Glutamatergic neuron (in vitro differentiated cells): ENCODE results near the gene SYNDIG1. TPM values are rescaled to one million over a fixed set of nuclear protein-coding genes. Genes with fewer than 3 reads are reported as not detected.

ENCODE experiments used
- DNase-seq: peaks from one replicate; pipeline ENCODE4 v3.0.0; 2022
- H3K27ac Mint-ChIP-seq: one replicate; pipeline ENCODE4 v1.8.0; 2020; ENCODE audit warnings: mild to moderate bottlenecking, mixed read lengths, inconsistent platforms; ENCODE audit not compliant: unreplicated experiment
- H3K27me3 Mint-ChIP-seq: one replicate; pipeline ENCODE4 v1.8.0; 2020; ENCODE audit warnings: mild to moderate bottlenecking, moderate library complexity, mixed read lengths, inconsistent platforms; ENCODE audit not compliant: unreplicated experiment
- H3K36me3 Mint-ChIP-seq: one replicate; pipeline ENCODE4 v1.8.0; 2020; ENCODE audit warnings: mild to moderate bottlenecking, mixed read lengths, inconsistent platforms; ENCODE audit not compliant: unreplicated experiment
- H3K4me1 Mint-ChIP-seq: one replicate; pipeline ENCODE4 v1.8.0; 2020; ENCODE audit warnings: mild to moderate bottlenecking, low read depth, mixed read lengths, inconsistent platforms; ENCODE audit not compliant: unreplicated experiment
- H3K4me3 Mint-ChIP-seq: one replicate; pipeline ENCODE4 v1.8.0; 2020; ENCODE audit warnings: mild to moderate bottlenecking, mixed read lengths, inconsistent platforms; ENCODE audit not compliant: unreplicated experiment
- H3K9me3 Mint-ChIP-seq: one replicate; pipeline ENCODE4 v1.8.0; 2020; ENCODE audit warnings: mild to moderate bottlenecking, moderate library complexity, mixed read lengths, inconsistent platforms; ENCODE audit not compliant: unreplicated experiment
- CTCF ChIP-seq: fragments of 200-600 bp; sonication (generic); IDR thresholded peaks from one replicate; pipeline ENCODE4 v1.5.0; 2021; ENCODE audit not compliant: partially characterized antibody, unreplicated experiment
- total RNA-seq: library from RNA; stranded (reverse); fragmentation: NEBNext Ultra II Directional; extraction: Animal tissue kit (Norgen Biotek cat#: 25700); gene quantifications from one replicate; pipeline ENCODE4 v1.2.1, GENCODE V29; 2021; ENCODE audit not compliant: unreplicated experiment

SYNDIG1 gene
- total RNA-seq, 1 donor from 2014 or later: 10.4 TPM

DNA sequence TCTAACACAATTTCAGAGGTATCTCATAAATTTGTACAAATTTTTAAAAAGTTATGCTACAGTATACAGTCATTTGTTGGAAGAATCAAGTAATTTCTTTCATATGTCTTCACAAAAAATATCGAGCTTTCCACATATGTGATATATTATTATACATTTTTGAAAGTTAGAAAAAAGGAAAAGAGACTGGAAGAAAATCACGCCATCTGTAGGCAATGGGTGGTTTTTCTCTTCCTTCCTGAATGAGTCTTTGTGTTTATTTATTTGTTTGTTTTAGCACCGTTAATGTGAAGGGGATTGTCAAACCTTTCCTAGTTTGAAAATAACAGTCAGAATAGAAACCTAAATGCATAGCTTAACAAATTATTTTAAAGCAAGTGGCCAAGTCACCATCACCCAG, 130.6 kb downstream of the SYNDIG1 start:
- no peak overlapping the region for H3K27ac Mint-ChIP-seq
- peaks cover 6% of the 10 kb centered on the region for H3K9me3 Mint-ChIP-seq
- TF ChIP-seq CTCF: no peak
- peaks cover 3% of the 10 kb centered on the region for H3K4me1 Mint-ChIP-seq
- DNase-seq: no peak
- peaks cover 10% of the 10 kb centered on the region for H3K36me3 Mint-ChIP-seq
- no peak overlapping the region for H3K4me3 Mint-ChIP-seq
- H3K27me3 Mint-ChIP-seq: no peaks in the 10 kb centered on the region

DNA sequence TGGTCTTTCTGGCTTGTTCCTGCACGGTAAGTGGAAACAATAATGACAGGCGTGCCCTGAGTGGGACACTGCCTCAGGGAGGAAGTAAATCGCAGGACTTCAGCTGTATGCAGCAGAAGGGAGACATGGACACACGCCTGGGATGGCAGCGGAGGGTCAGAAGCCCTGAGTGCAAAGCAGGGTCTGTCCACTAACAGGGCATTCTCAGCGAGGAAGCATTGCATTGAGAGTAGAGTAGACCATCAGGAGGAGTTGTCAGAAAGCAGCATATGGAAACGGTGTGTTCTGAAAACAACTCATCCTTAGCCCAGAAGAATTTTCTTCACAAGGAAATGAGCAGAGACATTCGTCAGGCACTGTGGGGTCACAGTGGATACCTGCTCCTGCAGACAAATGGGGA, 134.0 kb downstream of the SYNDIG1 start:
- Mint-ChIP-seq H3K4me3 (no peak overlapping the region), H3K9me3 (peaks cover 7% of the 10 kb centered on the region), H3K36me3 (peaks cover 10% of the 10 kb centered on the region), H3K27ac (no peak overlapping the region), H3K4me1 (peaks cover 1% of the 10 kb centered on the region), H3K27me3 (no peaks in the 10 kb centered on the region)
- no peak for TF ChIP-seq CTCF
- no peak for DNase-seq

GRCh38 chr20:24604966-24605665, 135.7 kb downstream of the SYNDIG1 start:
- Mint-ChIP-seq H3K4me1 (peaks cover 11% of the 10 kb centered on the region), H3K27ac (no peak overlapping the region), H3K9me3 (peaks cover 4% of the 10 kb centered on the region)

DNA sequence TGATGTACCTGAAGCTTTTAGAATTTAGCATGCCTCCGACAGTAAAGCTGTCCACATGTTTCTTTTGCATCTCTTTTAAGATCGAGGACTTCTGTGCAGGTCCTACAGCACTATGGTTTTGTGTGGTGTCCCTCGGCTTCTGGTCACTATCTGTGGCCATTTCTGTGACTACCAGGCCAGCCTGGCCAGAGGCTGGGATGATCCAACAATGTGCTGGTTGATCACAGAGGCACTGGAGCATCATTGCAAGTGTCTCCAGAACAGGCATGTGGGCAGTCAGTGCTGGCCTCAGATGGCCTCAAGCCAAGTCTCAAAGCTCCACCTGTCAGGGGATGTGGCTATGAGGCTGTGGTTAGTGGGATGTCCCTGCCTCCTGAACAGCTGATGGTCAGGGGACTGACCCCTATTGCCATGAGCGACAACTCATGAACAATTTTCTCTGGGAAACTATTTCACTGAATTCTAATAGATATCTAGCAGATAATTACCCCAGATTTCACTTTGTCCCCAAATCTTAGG, 136.6 kb downstream of the SYNDIG1 start:
- Mint-ChIP-seq H3K4me3 (no peak overlapping the region), H3K27ac (no peak overlapping the region), H3K36me3 (peaks cover 10% of the 10 kb centered on the region), H3K27me3 (no peaks in the 10 kb centered on the region), H3K9me3 (peaks cover 2% of the 10 kb centered on the region), H3K4me1 (peaks cover 14% of the 10 kb centered on the region)
- no peak for DNase-seq
- no peak for TF ChIP-seq CTCF

More at GRCh38 chr20:24604966-24605665, 135.7 kb downstream of the SYNDIG1 start:
- Mint-ChIP-seq H3K36me3 (peaks cover 10% of the 10 kb centered on the region), H3K4me3 (no peak overlapping the region), H3K27me3 (no peaks in the 10 kb centered on the region)
- DNase-seq: no peak
- no peak for TF ChIP-seq CTCF

GRCh38 chr20:24607402-24607801, 138.0 kb downstream of the SYNDIG1 start:
- H3K27me3 Mint-ChIP-seq: no peaks in the 10 kb centered on the region
- no peak overlapping the region for H3K27ac Mint-ChIP-seq
- no peak overlapping the region for H3K4me3 Mint-ChIP-seq
- H3K4me1 Mint-ChIP-seq: peaks cover 14% of the 10 kb centered on the region
- H3K9me3 Mint-ChIP-seq: peaks cover 2% of the 10 kb centered on the region
- peaks cover 2% of the 10 kb centered on the region for H3K36me3 Mint-ChIP-seq
- no peak for TF ChIP-seq CTCF
- no peak for DNase-seq
